Central memory CD8-positive, alpha-beta T cell (primary cell): ENCODE data around the gene CTNND2.

ENCODE experiments used
- ATAC-seq: fragments of 150-1000 bp; cut with Tn5 transposase; replicated peaks from 2 replicates; pipeline ENCODE4 v1.10.0; 2022; ENCODE audit warnings: mild to moderate bottlenecking, moderate FRiP score, moderate number of reproducible peaks; ENCODE audit not compliant: poor library complexity, severe bottlenecking; ENCODE audit errors: extremely low read depth
- DNase-seq, 2 donors: peaks; one replicate each; pipeline ENCODE4 v3.0.0; 2021; ENCODE audit warnings: low spot score in 2 of 2
- H3K27ac Mint-ChIP-seq: one replicate; pipeline ENCODE4 v1.8.0; 2022; ENCODE audit warnings: low read depth, mild to moderate bottlenecking, moderate library complexity, mixed read lengths
- H3K27me3 Mint-ChIP-seq: one replicate; pipeline ENCODE4 v1.8.0; 2022; ENCODE audit warnings: mixed read lengths
- H3K36me3 Mint-ChIP-seq: one replicate; pipeline ENCODE4 v1.8.0; 2022; ENCODE audit warnings: mild to moderate bottlenecking, moderate library complexity, mixed read lengths; ENCODE audit not compliant: insufficient read depth
- H3K4me1 Mint-ChIP-seq: one replicate; pipeline ENCODE4 v1.8.0; 2022; ENCODE audit warnings: mixed read lengths
- H3K4me3 Mint-ChIP-seq: one replicate; pipeline ENCODE4 v1.8.0; 2022; ENCODE audit warnings: mild to moderate bottlenecking, moderate library complexity, mixed read lengths
- H3K9me3 Mint-ChIP-seq: one replicate; pipeline ENCODE4 v1.8.0; 2022; ENCODE audit warnings: mixed read lengths

The CTNND2 gene

DNA sequence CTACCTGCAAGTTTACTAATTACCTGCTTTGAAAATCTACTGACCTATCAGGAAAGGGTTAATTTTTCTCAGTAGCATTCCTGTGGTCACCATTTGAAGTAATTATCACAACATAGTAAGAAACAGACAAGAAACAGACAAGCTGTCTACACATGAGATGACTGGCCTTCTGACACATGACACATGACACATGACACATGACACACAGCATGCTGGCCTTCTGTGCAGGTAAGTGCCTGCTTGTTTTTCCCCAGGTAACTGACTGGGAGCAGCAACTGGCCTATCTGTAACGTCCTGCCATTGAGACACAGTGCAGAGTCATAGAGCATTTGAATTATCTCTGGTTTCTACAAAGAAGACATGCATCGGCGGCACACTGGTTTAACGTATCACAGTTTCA lies 222.4 kb downstream of the CTNND2 start:
- Mint-ChIP-seq H3K27ac (no peak overlapping the region), H3K4me3 (no peak overlapping the region), H3K9me3 (peaks cover 19% of the 10 kb centered on the region), H3K36me3 (peaks cover 6% of the 10 kb centered on the region), H3K4me1 (no peaks in the 10 kb centered on the region), H3K27me3 (no peaks in the 10 kb centered on the region)
- no peak for ATAC-seq
- DNase-seq, result no peak

- no peak for DNase-seq
- Mint-ChIP-seq H3K4me3 (no peak overlapping the region), H3K4me1 (no peaks in the 10 kb centered on the region), H3K27ac (no peak overlapping the region), H3K9me3 (peaks cover 18% of the 10 kb centered on the region), H3K27me3 (no peaks in the 10 kb centered on the region), H3K36me3 (peaks cover 6% of the 10 kb centered on the region)
- no peak for ATAC-seq
Measured at GRCh38 chr5:11679676-11680075, 224.6 kb downstream of the CTNND2 start.

DNA sequence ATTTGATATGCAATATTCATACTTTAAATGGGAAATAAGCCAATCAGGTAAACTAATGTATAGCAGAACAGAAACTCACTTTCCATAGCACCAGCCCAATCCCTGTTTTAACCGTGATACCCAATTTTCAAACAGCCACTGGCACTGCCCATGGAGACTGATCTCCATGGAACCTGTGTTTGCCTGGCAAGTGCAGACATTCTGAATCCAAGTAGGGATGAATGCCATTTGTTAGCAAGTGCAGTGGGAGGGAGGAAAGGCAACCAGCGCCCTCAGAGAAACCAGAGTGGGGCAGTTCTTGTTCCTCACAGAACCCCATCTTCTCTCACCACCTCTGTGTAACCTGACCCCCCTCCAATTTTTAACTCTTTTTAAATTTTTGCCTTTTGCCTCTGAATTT lies 229.1 kb downstream of the CTNND2 start:
- DNase-seq, result no peak
- Mint-ChIP-seq H3K27me3 (no peaks in the 10 kb centered on the region), H3K9me3 (peaks cover 16% of the 10 kb centered on the region), H3K4me3 (no peak overlapping the region), H3K4me1 (no peaks in the 10 kb centered on the region), H3K27ac (no peak overlapping the region), H3K36me3 (peaks cover 6% of the 10 kb centered on the region)
- no peak for ATAC-seq

- no peak for ATAC-seq
- Mint-ChIP-seq H3K27me3 (no peaks in the 10 kb centered on the region), H3K36me3 (no peaks in the 10 kb centered on the region), H3K9me3 (peaks cover 18% of the 10 kb centered on the region), H3K27ac (no peak overlapping the region), H3K4me3 (no peak overlapping the region), H3K4me1 (no peaks in the 10 kb centered on the region)
- no peak for DNase-seq
Measured at GRCh38 chr5:11672385-11673085, 231.7 kb downstream of the CTNND2 start.

- DNase-seq, result no peak
- H3K36me3 Mint-ChIP-seq, result no peaks in the 10 kb centered on the region
- H3K4me3 Mint-ChIP-seq, result no peak overlapping the region
- ATAC-seq, result no peak
- H3K27ac Mint-ChIP-seq, result no peak overlapping the region
- H3K4me1 Mint-ChIP-seq, result no peaks in the 10 kb centered on the region
- H3K27me3 Mint-ChIP-seq, result no peaks in the 10 kb centered on the region
- peaks cover 15% of the 10 kb centered on the region for H3K9me3 Mint-ChIP-seq
Measured at GRCh38 chr5:11658376-11658775, 245.9 kb downstream of the CTNND2 start.

- Mint-ChIP-seq H3K9me3 (peaks cover 19% of the 10 kb centered on the region), H3K27ac (no peak overlapping the region), H3K4me1 (no peaks in the 10 kb centered on the region), H3K4me3 (no peak overlapping the region), H3K36me3 (no peaks in the 10 kb centered on the region), H3K27me3 (no peaks in the 10 kb centered on the region)
- DNase-seq (no peak), ATAC-seq (no peak)
Measured at GRCh38 chr5:11656916-11657315, 247.3 kb downstream of the CTNND2 start.

GRCh38 chr5:11655681-11656080 lies 248.6 kb downstream of the CTNND2 start:
- no peaks in the 10 kb centered on the region for H3K4me1 Mint-ChIP-seq
- H3K9me3 Mint-ChIP-seq, result peaks cover 21% of the 10 kb centered on the region
- ATAC-seq (no peak), DNase-seq (no peak)
- H3K27me3 Mint-ChIP-seq, result no peaks in the 10 kb centered on the region
- H3K27ac Mint-ChIP-seq, result no peak overlapping the region
- H3K4me3 Mint-ChIP-seq, result no peak overlapping the region
- no peaks in the 10 kb centered on the region for H3K36me3 Mint-ChIP-seq

DNA sequence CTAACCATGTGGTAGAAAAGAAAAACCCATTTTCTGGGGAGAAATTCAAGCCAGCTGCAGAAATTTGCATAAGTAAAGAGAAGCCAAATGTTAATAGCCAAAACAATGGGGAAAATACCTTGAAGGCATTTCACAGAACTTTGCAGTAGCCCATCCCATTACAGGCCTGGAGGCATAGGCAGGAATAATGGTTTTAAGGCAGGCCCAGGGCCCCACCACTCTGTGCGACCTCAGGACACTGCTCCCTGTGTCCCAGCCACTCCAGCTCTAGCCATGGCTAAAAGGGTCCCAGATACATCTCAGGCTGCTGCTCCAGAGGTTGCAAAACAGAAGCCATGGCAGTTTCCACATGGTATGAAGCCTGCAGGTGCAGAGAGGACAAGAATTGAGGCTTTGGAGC lies 253.3 kb downstream of the CTNND2 start:
- Mint-ChIP-seq H3K4me1 (no peaks in the 10 kb centered on the region), H3K27ac (no peak overlapping the region), H3K36me3 (no peaks in the 10 kb centered on the region), H3K4me3 (no peak overlapping the region), H3K27me3 (no peaks in the 10 kb centered on the region), H3K9me3 (peaks cover 12% of the 10 kb centered on the region)
- DNase-seq, result no peak
- no peak for ATAC-seq

DNA sequence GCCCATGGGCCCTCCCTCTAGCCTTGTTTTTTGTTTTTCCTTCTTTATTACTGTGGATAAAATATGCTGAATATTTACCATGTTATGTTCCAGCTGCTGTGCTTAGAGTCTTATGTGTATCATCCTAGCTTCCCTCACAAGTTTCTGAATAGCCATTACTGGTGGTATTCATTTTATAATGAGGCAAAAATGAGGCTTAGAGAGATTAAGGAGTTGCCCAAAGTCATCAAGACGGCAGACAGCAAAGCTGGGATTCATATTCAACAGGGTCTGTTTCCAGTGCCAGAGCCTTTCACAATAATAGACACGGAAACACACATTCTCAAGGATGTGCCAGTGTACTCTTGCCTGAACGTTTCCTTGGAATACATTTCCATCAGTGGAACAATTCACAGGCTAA lies 258.1 kb downstream of the CTNND2 start:
- DNase-seq (no peak), ATAC-seq (no peak)
- H3K36me3 Mint-ChIP-seq, result no peaks in the 10 kb centered on the region
- no peak overlapping the region for H3K4me3 Mint-ChIP-seq
- H3K4me1 Mint-ChIP-seq, result no peaks in the 10 kb centered on the region
- H3K27ac Mint-ChIP-seq, result no peak overlapping the region
- H3K27me3 Mint-ChIP-seq, result no peaks in the 10 kb centered on the region
- peaks cover 12% of the 10 kb centered on the region for H3K9me3 Mint-ChIP-seq

DNA sequence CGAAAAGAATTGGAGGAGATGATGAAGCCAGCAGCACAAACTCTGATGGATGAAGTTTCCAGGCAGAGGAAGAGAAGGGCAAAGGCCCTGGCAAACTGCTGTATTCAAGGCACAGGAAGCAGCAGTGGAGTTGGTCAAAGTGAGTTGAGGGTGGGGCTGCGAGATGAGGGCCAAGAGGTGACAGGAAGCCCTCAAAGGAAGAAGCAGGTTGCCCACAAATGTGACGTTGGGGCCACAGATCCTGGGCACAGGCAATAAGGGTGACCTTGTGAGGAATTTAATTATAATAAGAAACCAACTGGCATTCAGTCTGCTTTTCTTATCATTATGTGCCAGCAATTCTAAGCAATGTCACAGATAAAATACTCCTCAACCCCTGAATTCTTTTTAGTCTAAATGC lies 261.8 kb downstream of the CTNND2 start:
- Mint-ChIP-seq H3K27me3 (no peaks in the 10 kb centered on the region), H3K9me3 (peaks cover 6% of the 10 kb centered on the region), H3K4me3 (no peak overlapping the region), H3K27ac (no peak overlapping the region), H3K4me1 (no peaks in the 10 kb centered on the region), H3K36me3 (no peaks in the 10 kb centered on the region)
- ATAC-seq (no peak), DNase-seq (no peak)

GRCh38 chr5:11640158-11640873 lies 263.9 kb downstream of the CTNND2 start:
- DNase-seq (no peak), ATAC-seq (no peak)
- Mint-ChIP-seq H3K9me3 (peaks cover 6% of the 10 kb centered on the region), H3K4me3 (no peak overlapping the region), H3K4me1 (no peaks in the 10 kb centered on the region), H3K27me3 (no peaks in the 10 kb centered on the region), H3K36me3 (no peaks in the 10 kb centered on the region), H3K27ac (no peak overlapping the region)

GRCh38 chr5:11622785-11623184 lies 281.5 kb downstream of the CTNND2 start:
- Mint-ChIP-seq H3K4me3 (no peak overlapping the region), H3K9me3 (peaks cover 5% of the 10 kb centered on the region), H3K27me3 (no peaks in the 10 kb centered on the region), H3K27ac (no peak overlapping the region), H3K36me3 (no peaks in the 10 kb centered on the region), H3K4me1 (no peaks in the 10 kb centered on the region)
- ATAC-seq, result no peak
- no peak for DNase-seq

DNA sequence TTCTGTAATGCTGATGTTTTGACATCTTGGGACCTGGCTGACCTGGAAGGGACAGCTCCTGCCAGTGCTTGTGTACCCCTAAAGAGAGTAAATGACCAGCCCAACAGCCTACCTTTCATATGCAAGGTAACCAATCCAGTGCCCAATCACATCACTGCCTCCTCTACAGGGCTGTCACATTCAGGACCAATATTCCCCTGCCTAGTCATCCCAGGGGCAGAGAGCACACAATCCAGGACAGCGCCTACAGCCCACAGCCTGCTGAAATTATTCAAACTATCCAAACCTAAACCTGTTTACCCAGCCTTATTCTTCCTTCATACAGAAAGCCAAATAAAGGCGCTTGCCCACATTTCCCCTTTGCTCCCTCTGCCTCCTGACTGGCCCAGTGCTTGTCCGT lies 284.1 kb downstream of the CTNND2 start:
- no peak for ATAC-seq
- no peak overlapping the region for H3K4me3 Mint-ChIP-seq
- DNase-seq, result no peak
- no peaks in the 10 kb centered on the region for H3K27me3 Mint-ChIP-seq
- H3K27ac Mint-ChIP-seq, result no peak overlapping the region
- H3K9me3 Mint-ChIP-seq, result peaks cover 11% of the 10 kb centered on the region
- H3K4me1 Mint-ChIP-seq, result no peaks in the 10 kb centered on the region
- no peaks in the 10 kb centered on the region for H3K36me3 Mint-ChIP-seq
